GM12892 (cell line): Measurements from ENCODE around the gene GPATCH1.

Experiments
- DNase-seq: peaks from one replicate; pipeline ENCODE4 v3.0.0; 2011; ENCODE audit not compliant: insufficient read length
- FAIRE-seq: peaks from 2 replicates; lab custom pipeline; 2011; peaks lifted over from hg19 to GRCh38; lab: Jason Lieb, UNC
- POLR2A ChIP-seq: IDR thresholded peaks from 2 replicates; pipeline ENCODE4 v1.6.1; 2011; ENCODE audit warnings: low read depth, low read length, control low read depth
- POLR2AphosphoS5 ChIP-seq: IDR thresholded peaks from 2 replicates; pipeline ENCODE4 v1.6.1; 2011; ENCODE audit warnings: low read depth, low read length, control low read depth
- TAF1 ChIP-seq: IDR thresholded peaks from 2 replicates; pipeline ENCODE4 v1.6.1; 2011; ENCODE audit warnings: low read depth, mild to moderate bottlenecking, control low read depth, low read length, borderline replicate concordance

The GPATCH1 gene

GRCh38 chr19:33129901-33130300 lies 48.9 kb downstream of the GPATCH1 start:
- DNase-seq (no peak), FAIRE-seq (no peak)
- no peak for TF ChIP-seq TAF1
- no peak for TF ChIP-seq POLR2A
- TF ChIP-seq POLR2AphosphoS5, result no peak

- no peak for TF ChIP-seq TAF1
- TF ChIP-seq POLR2AphosphoS5, result no peak
- TF ChIP-seq POLR2A, result no peak
- no peak for FAIRE-seq
- DNase-seq, result no peak
Observed at GRCh38 chr19:33130433-33130832, 49.5 kb downstream of the GPATCH1 start.

GRCh38 chr19:33132021-33132420 lies 51.0 kb downstream of the GPATCH1 start, which contains the start of gene WDR88:
Gene WDR88, plus strand, starts transcription at chr19:33132114. Its CDS starts 56 bp downstream, at chr19:33132170.
- no peak for DNase-seq
- no peak for FAIRE-seq
- TF ChIP-seq TAF1 (no peak), POLR2A (no peak), POLR2AphosphoS5 (no peak)

- no peak for FAIRE-seq
- TF ChIP-seq TAF1 (no peak), POLR2AphosphoS5 (no peak), POLR2A (no peak)
- no peak for DNase-seq
Observed at GRCh38 chr19:33132425-33132824, 51.4 kb downstream of the GPATCH1 start.

GRCh38 chr19:33133438-33134031 lies 52.6 kb downstream of the GPATCH1 start:
- DNase-seq (no peak), FAIRE-seq (no peak)
- TF ChIP-seq TAF1, result no peak
- no peak for TF ChIP-seq POLR2A
- TF ChIP-seq POLR2AphosphoS5, result no peak

GRCh38 chr19:33134571-33135041 lies 53.6 kb downstream of the GPATCH1 start:
- no peak for TF ChIP-seq TAF1
- no peak for TF ChIP-seq POLR2A
- TF ChIP-seq POLR2AphosphoS5, result no peak
- DNase-seq (no peak), FAIRE-seq (no peak)

GRCh38 chr19:33139165-33139564 lies 58.2 kb downstream of the GPATCH1 start:
- no peak for TF ChIP-seq POLR2A
- TF ChIP-seq TAF1, result no peak
- no peak for TF ChIP-seq POLR2AphosphoS5
- no peak for FAIRE-seq
- DNase-seq, result no peak

GRCh38 chr19:33143897-33144405 lies 63.0 kb downstream of the GPATCH1 start:
- peak; percentile 67 for DNase-seq
- no peak for TF ChIP-seq TAF1
- no peak for TF ChIP-seq POLR2AphosphoS5
- peak; percentile 91 for FAIRE-seq

GRCh38 chr19:33146209-33146608 lies 65.2 kb downstream of the GPATCH1 start:
- FAIRE-seq (no peak), DNase-seq (no peak)
- no peak for TF ChIP-seq TAF1
- TF ChIP-seq POLR2AphosphoS5, result no peak
- no peak for TF ChIP-seq POLR2A

GRCh38 chr19:33147538-33147937 lies 66.6 kb downstream of the GPATCH1 start:
- FAIRE-seq, result no peak
- DNase-seq, result no peak
- TF ChIP-seq TAF1 (no peak), POLR2A (no peak), POLR2AphosphoS5 (no peak)

- no peak for TF ChIP-seq POLR2A
- no peak for TF ChIP-seq POLR2AphosphoS5
- TF ChIP-seq TAF1, result no peak
- no peak for FAIRE-seq
- DNase-seq, result no peak
Observed at GRCh38 chr19:33150852-33151518, 70.0 kb downstream of the GPATCH1 start.
